OCI-LY1 (cell line): ENCODE data around the gene EFNB3.

Source experiments
- H2AFZ ChIP-seq: fragments of 200-600 bp; sonication (generic), shearing (Covaris generic); 2 replicates; pipeline ENCODE4 v1.6.0; 2014; ENCODE audit warnings: antibody characterized with exemption, mild to moderate bottlenecking, low read length
- H3F3A ChIP-seq: fragments of 200-600 bp; sonication (generic), shearing (Covaris generic); 2 replicates; pipeline ENCODE4 v1.6.0; 2014; ENCODE audit warnings: mild to moderate bottlenecking, antibody characterized with exemption, low read length, moderate library complexity; ENCODE audit not compliant: insufficient read depth
- H3K27ac ChIP-seq: fragments of 200-600 bp; sonication (generic); 2 replicates; pipeline ENCODE4 v1.5.1; 2014; ENCODE audit warnings: low read length, mixed run types, mild to moderate bottlenecking, low read depth; ENCODE audit not compliant: poor library complexity, severe bottlenecking
- H3K27me3 ChIP-seq: fragments of 200-600 bp; sonication (generic); 2 replicates; pipeline ENCODE4 v1.6.0; 2014; ENCODE audit warnings: antibody characterized with exemption, mild to moderate bottlenecking, low read length, moderate library complexity; ENCODE audit not compliant: insufficient read depth
- H3K36me3 ChIP-seq: fragments of 200-600 bp; sonication (generic); 2 replicates; pipeline ENCODE4 v1.6.1; 2014; ENCODE audit warnings: mild to moderate bottlenecking, antibody characterized with exemption, low read length, moderate library complexity, mixed read lengths; ENCODE audit not compliant: insufficient read depth
- H3K4me1 ChIP-seq: fragments of 200-600 bp; sonication (generic); 2 replicates; pipeline ENCODE4 v1.5.1; 2014; ENCODE audit warnings: mild to moderate bottlenecking, low read length, moderate library complexity; ENCODE audit not compliant: insufficient read depth, severe bottlenecking
- H3K4me2 ChIP-seq: fragments of 200-600 bp; sonication (generic), shearing (Covaris generic); 2 replicates; pipeline ENCODE4 v1.6.1; 2014; ENCODE audit warnings: low read length
- H3K4me3 ChIP-seq: fragments of 200-600 bp; sonication (generic); 2 replicates; pipeline ENCODE4 v1.5.1; 2014; ENCODE audit warnings: low read length, low read depth, mild to moderate bottlenecking, mixed read lengths; ENCODE audit not compliant: poor library complexity, severe bottlenecking
- H3K79me2 ChIP-seq: fragments of 200-600 bp; shearing (Covaris generic); 2 replicates; pipeline ENCODE4 v1.6.1; 2016; ENCODE audit warnings: mixed run types, low read length, mixed read lengths; ENCODE audit not compliant: insufficient read depth
- H3K9ac ChIP-seq: fragments of 200-600 bp; sonication (generic), shearing (Covaris generic); 2 replicates; pipeline ENCODE4 v1.6.1; 2014; ENCODE audit warnings: mild to moderate bottlenecking, low read length, mixed read lengths
- H3K9me2 ChIP-seq: fragments of 200-600 bp; sonication (generic), shearing (Covaris generic); 2 replicates; pipeline ENCODE4 v1.6.1; 2014; ENCODE audit warnings: low read depth, mild to moderate bottlenecking, low read length, mixed read lengths
- H3K9me3 ChIP-seq: fragments of 200-600 bp; shearing (Covaris generic); 2 replicates; pipeline ENCODE4 v1.6.1; 2014; ENCODE audit warnings: low read length, mixed read lengths
- H4K20me1 ChIP-seq: fragments of 200-600 bp; sonication (generic), shearing (Covaris generic); 2 replicates; pipeline ENCODE4 v1.6.0; 2016; ENCODE audit warnings: mild to moderate bottlenecking, low read length; ENCODE audit not compliant: insufficient read depth
- CTCF ChIP-seq: fragments of 200-600 bp; sonication (generic), shearing (Covaris generic); IDR thresholded peaks from 2 replicates; pipeline ENCODE4 v1.5.1; 2017; ENCODE audit warnings: mild to moderate bottlenecking, antibody characterized with exemption, low read length, moderate library complexity, mixed read lengths
- EZH2 ChIP-seq: fragments of 200-600 bp; sonication (generic), shearing (Covaris generic); IDR thresholded peaks from 2 replicates; pipeline ENCODE4 v1.8.0; 2017; ENCODE audit warnings: borderline replicate concordance, mixed run types, mild to moderate bottlenecking, antibody characterized with exemption, low read length, moderate library complexity, mixed read lengths

The EFNB3 gene

GRCh38 chr17:7711051-7711755, 6.2 kb downstream of the EFNB3 start:
- peaks cover 10% of the 10 kb centered on the region; the same call in 1 of the 2 replicates for H3K27me3 ChIP-seq
- no peaks in the 10 kb centered on the region for H3F3A ChIP-seq
- no peak overlapping the region for H3K27ac ChIP-seq
- H2AFZ ChIP-seq = no peak overlapping the region
- H3K79me2 ChIP-seq = no peaks in the 10 kb centered on the region
- no peak for TF ChIP-seq EZH2
- TF ChIP-seq CTCF = peak; percentile 18; the same call in 1 of the 2 replicates
- no peak overlapping the region for H3K9ac ChIP-seq
- H3K4me2 ChIP-seq = no peak overlapping the region
- H3K36me3 ChIP-seq = no peaks in the 10 kb centered on the region
- H3K4me1 ChIP-seq = no peaks in the 10 kb centered on the region
- no peaks in the 10 kb centered on the region for H4K20me1 ChIP-seq
- H3K9me2 ChIP-seq = no peaks in the 10 kb centered on the region
- no peak overlapping the region for H3K4me3 ChIP-seq
- H3K9me3 ChIP-seq = no peaks in the 10 kb centered on the region

GRCh38 chr17:7712111-7712771, 7.2 kb downstream of the EFNB3 start:
- Histone ChIP-seq H3K27me3 (peaks cover 4% of the 10 kb centered on the region; the same call in 1 of the 2 replicates), H3K9me3 (no peaks in the 10 kb centered on the region), H3K36me3 (no peaks in the 10 kb centered on the region), H3K4me3 (no peak overlapping the region), H2AFZ (no peak overlapping the region), H3K9me2 (no peaks in the 10 kb centered on the region), H3K79me2 (no peaks in the 10 kb centered on the region), H3K4me2 (no peak overlapping the region), H3K4me1 (peaks cover 5% of the 10 kb centered on the region), H3K27ac (no peak overlapping the region), H4K20me1 (no peaks in the 10 kb centered on the region), H3K9ac (no peak overlapping the region), H3F3A (no peaks in the 10 kb centered on the region)
- TF ChIP-seq CTCF = no peak
- TF ChIP-seq EZH2 = no peak

GRCh38 chr17:7713782-7714181, 8.8 kb downstream of the EFNB3 start:
- no peaks in the 10 kb centered on the region for H3K36me3 ChIP-seq
- no peak for TF ChIP-seq CTCF
- no peak for TF ChIP-seq EZH2
- no peaks in the 10 kb centered on the region for H3K9me3 ChIP-seq
- no peaks in the 10 kb centered on the region for H4K20me1 ChIP-seq
- peaks cover 4% of the 10 kb centered on the region; the same call in 1 of the 2 replicates for H3K27me3 ChIP-seq
- H3K4me2 ChIP-seq = no peak overlapping the region
- H3K4me1 ChIP-seq = peaks cover 13% of the 10 kb centered on the region
- H3K9ac ChIP-seq = no peak overlapping the region
- no peaks in the 10 kb centered on the region for H3K79me2 ChIP-seq
- no peaks in the 10 kb centered on the region for H3F3A ChIP-seq
- H3K4me3 ChIP-seq = no peak overlapping the region
- no peaks in the 10 kb centered on the region for H3K9me2 ChIP-seq
- H2AFZ ChIP-seq = no peak overlapping the region
- H3K27ac ChIP-seq = no peak overlapping the region
